HFF-Myc (cell line): Measurements from ENCODE around the gene SLC26A9.
"Not testable (repeated sequence)": the region's sequence is repeated elsewhere in the genome, so short reads cannot be mapped to it uniquely, and the experiment has no call there.

Source experiments
- DNase-seq: peaks from one replicate; pipeline ENCODE4 v3.0.0-alpha.2; 2011; ENCODE audit warnings: low read depth; ENCODE audit errors: extremely low read depth
- H3K4me3 ChIP-seq: replicated peaks from 2 replicates; pipeline ENCODE4 v1.5.1; 2011; ENCODE audit warnings: low read depth, mild to moderate bottlenecking, control low read depth, low read length
- TF ChIP-seq, protein P1 (sequence below): IDR thresholded peaks from 2 replicates; pipeline ENCODE4 v1.5.1; 2012; ENCODE audit warnings: mild to moderate bottlenecking, low read depth, low read length, control low read depth; ENCODE audit errors: missing control alignments

The SLC26A9 gene

DNA sequence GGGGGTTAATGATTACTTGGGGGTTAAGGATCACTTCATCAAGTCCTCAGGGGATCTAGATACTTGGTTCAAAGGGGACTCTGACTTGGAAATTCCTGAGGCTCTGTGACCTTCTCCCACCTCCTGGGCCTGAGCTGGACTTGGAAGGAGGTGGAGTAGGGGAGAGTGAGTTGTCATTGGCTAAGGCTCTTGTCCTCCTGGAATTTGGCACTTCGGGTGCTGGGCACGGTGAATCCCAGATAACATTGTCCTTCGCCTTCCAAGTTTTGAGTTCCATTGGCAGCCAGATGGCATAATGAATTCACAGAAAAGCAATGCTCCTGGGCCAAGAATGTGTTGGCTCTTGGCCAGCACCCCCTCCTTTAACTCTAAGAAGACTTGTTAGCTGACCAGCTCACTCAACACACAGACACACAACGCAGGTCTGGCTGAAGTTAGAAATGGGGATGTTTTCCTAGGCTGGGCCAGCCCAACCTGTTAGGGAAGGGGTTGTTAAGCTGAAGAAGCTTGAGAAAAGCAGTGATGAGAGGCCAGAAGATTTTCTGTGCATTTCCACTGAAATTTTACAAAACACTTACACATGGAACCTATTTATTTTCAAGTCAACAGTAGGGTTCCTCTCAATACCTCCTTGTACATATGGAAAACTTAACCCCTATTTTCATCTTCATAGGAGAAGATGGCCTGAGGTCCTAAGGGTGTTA is 29.7 kb downstream of the SLC26A9 start:
- DNase-seq: no peak
- TF ChIP-seq, protein P1, sequence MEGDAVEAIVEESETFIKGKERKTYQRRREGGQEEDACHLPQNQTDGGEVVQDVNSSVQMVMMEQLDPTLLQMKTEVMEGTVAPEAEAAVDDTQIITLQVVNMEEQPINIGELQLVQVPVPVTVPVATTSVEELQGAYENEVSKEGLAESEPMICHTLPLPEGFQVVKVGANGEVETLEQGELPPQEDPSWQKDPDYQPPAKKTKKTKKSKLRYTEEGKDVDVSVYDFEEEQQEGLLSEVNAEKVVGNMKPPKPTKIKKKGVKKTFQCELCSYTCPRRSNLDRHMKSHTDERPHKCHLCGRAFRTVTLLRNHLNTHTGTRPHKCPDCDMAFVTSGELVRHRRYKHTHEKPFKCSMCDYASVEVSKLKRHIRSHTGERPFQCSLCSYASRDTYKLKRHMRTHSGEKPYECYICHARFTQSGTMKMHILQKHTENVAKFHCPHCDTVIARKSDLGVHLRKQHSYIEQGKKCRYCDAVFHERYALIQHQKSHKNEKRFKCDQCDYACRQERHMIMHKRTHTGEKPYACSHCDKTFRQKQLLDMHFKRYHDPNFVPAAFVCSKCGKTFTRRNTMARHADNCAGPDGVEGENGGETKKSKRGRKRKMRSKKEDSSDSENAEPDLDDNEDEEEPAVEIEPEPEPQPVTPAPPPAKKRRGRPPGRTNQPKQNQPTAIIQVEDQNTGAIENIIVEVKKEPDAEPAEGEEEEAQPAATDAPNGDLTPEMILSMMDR: no peak

DNA sequence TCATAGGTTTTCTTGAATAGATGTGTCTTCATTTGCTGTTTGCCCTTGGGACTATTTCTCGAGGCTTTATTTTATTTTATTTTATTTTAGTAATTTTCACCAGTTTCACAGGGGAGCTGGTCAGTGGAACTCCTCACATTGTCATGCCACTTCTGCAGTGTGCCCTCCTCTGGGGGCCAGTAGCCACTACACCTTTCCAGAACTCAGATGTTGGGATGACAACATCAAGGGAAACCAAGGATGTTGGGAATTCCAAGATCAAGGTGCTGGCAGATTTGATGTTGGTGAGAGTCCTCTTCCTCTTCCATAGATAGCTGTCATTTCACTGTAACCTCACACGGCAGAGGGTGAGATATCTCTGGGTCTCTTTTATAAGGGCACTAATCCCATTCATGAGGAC is 35.5 kb downstream of the SLC26A9 start:
- no peak overlapping the region for H3K4me3 ChIP-seq
- TF ChIP-seq, protein P1: peak; percentile 66
- DNase-seq: no peak

More for the DNA sequence above, 29.7 kb downstream of the SLC26A9 start:
- H3K4me3 ChIP-seq: no peak overlapping the region

DNA sequence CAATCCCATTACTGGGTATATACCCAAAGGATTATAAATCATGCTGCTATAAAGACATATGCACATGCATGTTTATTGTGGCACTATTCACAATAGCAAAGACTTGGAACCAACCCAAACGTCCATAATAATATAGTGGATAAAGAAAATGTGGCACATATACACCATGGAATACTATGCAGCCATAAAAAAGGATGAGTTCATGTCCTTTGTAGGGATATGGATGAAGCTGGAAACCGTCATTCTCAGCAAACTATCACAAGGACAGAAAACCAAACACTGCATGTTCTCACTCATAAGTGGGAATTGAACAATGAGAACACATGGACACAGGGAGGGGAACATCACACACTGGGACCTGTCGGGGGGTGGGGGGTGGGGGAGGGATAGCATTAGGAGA is 38.2 kb downstream of the SLC26A9 start:
- not testable (repeated sequence) for H3K4me3 ChIP-seq, DNase-seq

DNA sequence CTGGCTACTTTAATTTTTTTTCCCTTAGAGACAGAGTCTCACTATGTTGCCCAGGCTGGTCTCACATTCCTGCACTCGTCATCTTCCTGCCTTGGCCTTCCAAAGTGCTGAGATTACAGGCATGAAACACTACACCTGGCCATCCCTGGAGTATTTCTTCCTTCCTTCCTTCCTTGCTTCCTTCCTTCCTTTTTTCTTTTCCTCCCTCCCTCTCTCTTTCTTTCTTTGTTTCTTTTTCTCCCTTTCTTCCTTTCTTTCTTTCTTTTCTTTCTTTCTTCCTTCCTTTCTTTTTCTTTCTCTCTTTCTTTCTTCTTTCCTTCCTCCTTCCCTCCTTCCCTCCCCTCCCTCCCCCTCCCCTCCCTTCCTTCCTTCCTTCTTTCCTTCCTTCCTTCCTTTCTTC is 46.9 kb downstream of the SLC26A9 start:
- DNase-seq: no peak
- no peak overlapping the region for H3K4me3 ChIP-seq
- TF ChIP-seq, protein P1: no peak

DNA sequence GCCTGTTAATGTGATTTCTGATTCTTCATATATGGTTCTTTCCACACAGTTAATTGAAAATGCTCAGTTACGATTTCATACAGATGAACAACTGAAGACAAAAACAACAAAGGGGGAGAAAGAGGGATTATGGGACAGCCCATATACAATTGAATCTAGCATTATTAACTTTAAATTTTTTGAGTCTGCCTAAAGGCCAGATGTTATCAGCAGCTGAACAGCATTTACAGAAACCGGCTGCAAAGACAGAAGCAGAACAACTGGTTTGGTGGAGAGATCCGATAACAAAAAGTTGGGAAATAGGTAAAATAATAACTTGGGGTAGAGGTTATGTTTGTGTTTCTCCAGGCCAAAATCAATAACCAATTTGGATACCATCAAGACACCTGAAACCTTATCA is 49.1 kb downstream of the SLC26A9 start:
- DNase-seq, H3K4me3 ChIP-seq: not testable (repeated sequence)

DNA sequence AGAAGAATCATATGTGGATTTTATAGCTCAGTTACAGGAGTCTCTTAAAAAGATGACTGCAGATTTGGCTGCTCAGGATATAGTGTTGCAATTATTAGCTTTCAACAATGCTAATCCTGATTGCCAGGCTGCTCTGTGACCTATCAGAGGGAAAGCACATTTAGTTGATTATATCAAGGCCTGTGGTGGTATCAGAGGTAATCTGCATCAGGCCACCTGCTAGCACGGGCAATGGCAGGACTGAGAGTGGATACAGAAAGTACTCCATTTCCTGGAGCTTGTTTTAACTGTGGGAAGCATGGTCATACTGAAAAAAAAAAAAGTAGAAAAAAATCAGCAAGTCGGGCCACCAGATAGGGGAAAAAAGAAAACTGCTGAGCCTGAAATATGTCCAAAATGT is 51.1 kb downstream of the SLC26A9 start:
- not testable (repeated sequence) for H3K4me3 ChIP-seq, DNase-seq

DNA sequence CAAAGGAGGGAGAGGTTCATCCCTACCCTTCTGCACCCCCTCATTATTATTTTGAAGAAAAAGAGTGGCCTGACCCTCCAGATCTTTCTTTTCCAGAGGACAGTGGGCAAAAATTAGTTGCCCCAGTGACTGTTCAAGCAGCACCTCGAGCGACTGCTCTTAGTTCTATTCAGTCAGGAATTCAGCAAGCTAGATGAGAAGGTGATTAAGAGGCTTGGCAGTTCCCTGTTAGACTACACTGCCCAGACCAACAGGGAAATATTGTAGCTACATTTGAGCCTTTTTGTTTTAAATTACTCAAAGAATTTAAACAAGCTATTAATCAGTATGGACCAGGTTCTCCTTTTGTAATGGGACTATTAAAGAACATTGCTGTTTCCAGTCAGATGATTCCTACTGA is 51.8 kb downstream of the SLC26A9 start:
- DNase-seq, H3K4me3 ChIP-seq: not testable (repeated sequence)

DNA sequence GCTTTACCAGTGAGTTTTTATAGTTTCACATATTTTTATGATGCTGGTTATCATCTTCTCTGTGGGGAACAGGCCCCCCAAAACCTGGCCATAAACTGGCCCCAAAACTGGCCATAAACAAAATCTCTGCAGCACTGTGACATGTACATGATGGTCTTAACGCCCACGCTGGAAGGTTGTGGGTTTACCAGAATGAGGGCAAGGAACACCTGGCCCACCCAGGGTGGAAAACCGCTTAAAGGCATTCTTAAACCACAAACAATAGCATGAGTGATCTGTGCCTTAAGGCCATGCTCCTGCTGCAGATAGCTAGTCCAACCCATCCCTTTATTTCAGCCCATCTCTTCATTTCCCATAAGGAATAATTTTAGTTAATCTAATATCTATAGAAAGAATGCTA is 52.6 kb downstream of the SLC26A9 start:
- H3K4me3 ChIP-seq: not testable (repeated sequence)

DNA sequence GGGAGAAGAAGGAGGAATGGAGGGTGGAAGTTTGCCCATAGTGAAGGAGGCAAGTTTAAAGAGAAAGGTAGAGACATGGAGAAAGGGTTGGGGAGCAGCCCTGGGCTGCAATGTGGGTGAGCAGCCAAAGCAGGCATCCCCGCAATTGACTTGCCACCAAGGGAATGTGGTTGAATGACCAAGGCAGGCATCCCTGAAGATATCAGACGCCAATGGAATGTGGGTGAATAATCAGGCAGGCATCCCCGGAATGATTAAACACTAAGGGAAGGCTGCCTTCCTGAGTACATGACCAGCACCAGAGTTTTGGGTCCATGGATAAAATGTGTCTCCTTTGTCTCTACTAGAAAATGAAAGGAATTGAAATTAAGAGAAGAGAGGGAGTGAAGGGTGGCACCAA is 53.5 kb downstream of the SLC26A9 start:
- DNase-seq, H3K4me3 ChIP-seq: not testable (repeated sequence)

More for the DNA sequence above, 52.6 kb downstream of the SLC26A9 start:
- DNase-seq: not testable (repeated sequence)

DNA sequence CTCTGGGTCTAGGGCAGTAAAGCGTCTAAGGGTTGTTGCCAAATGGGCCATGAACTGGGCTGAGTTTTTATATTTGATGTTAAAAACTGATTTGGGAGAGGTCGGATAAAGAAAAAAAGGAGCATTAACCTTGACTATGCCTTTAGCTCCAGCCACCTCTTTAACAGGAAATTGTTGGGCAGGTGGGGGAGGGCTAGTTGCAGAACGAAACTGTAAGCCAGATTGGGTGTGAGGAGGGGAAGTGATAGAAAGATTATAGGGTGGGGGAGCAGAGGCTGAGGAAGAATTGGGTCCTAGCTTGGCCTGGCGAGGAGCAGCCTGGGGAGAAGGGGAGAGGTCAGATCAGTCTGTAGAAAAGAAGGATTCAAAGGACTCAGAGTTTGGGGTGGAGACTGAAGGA is 54.2 kb downstream of the SLC26A9 start:
- H3K4me3 ChIP-seq, DNase-seq: not testable (repeated sequence)

DNA sequence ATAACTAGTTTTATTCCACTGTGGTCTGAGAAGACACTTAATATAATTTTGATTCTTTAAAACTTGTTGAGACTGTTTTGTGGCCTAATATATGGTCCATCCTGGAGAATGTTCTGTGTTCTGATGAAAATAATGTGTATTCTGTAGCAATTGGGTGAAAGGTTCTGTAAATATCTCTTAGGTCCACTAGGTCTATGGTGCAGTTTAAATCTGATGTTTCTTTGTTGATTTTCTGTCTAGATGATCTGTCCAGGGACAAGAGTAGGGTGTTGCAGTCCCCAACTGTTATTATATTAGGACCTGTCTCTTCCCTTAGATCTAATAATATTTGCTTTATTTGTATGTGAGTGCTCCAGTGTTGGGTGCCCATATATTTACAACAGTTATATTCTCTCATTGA is 59.5 kb downstream of the SLC26A9 start:
- TF ChIP-seq, protein P1: no peak
- DNase-seq: no peak
- no peak overlapping the region for H3K4me3 ChIP-seq
